SK-N-SH treated with all-trans-retinoic acid at 6 μM for 48 hours (cell line): ENCODE data around the gene UBE2Q1.

Experiments
- ATAC-seq: fragments of 200-7000 bp; cut with Tn5 transposase; 3 replicates; pipeline ENCODE4 v1.9.1; 2020; ENCODE audit warnings: mild to moderate bottlenecking, moderate library complexity
- ARNTL ChIP-seq: fragments of 450-650 bp; formaldehyde crosslinking; IDR thresholded peaks from 2 replicates; pipeline ENCODE4 v1.5.0; 2020; ENCODE audit warnings: low read depth, mild to moderate bottlenecking, moderate library complexity, borderline replicate concordance
- BACH2 ChIP-seq: fragments of 250-450 bp; sonication (Bioruptor Pico); IDR thresholded peaks from 2 replicates; pipeline ENCODE4 v1.9.0; 2021; ENCODE audit warnings: mild to moderate bottlenecking, borderline replicate concordance
- ESRRG ChIP-seq: fragments of 250-450 bp; sonication (Bioruptor Pico); IDR thresholded peaks from 2 replicates; pipeline ENCODE4 v1.6.1; 2021; ENCODE audit warnings: mild to moderate bottlenecking
- ISL1 ChIP-seq: fragments of 250-450 bp; sonication (Bioruptor Pico); IDR thresholded peaks from 2 replicates; pipeline ENCODE4 v2.1.2; 2022; ENCODE audit warnings: mild to moderate bottlenecking, moderate library complexity
- OSR1 ChIP-seq: fragments of 250-450 bp; sonication (Bioruptor Pico); IDR thresholded peaks from 2 replicates; pipeline ENCODE4 v1.8.0; 2022; ENCODE audit warnings: moderate library complexity, mild to moderate bottlenecking, inconsistent platforms
- PATZ1 ChIP-seq: fragments of 250-450 bp; sonication (Bioruptor Pico); IDR thresholded peaks from 2 replicates; pipeline ENCODE4 v1.8.0; 2020; ENCODE audit warnings: mild to moderate bottlenecking, moderate library complexity, borderline replicate concordance
- POU6F1 ChIP-seq: fragments of 250-450 bp; sonication (Bioruptor Pico); IDR thresholded peaks from 2 replicates; pipeline ENCODE4 v1.8.0; 2021; ENCODE audit warnings: low read depth, mild to moderate bottlenecking, moderate library complexity, borderline replicate concordance
- PPARA ChIP-seq: fragments of 250-450 bp; sonication (Bioruptor Pico); IDR thresholded peaks from 2 replicates; pipeline ENCODE4 v1.5.0; 2020; ENCODE audit warnings: mild to moderate bottlenecking, borderline replicate concordance
- RARB ChIP-seq: fragments of 250-450 bp; sonication (Bioruptor Pico); IDR thresholded peaks from 2 replicates; pipeline ENCODE4 v1.8.0; 2021; ENCODE audit warnings: mild to moderate bottlenecking, moderate library complexity
- SNAI2 ChIP-seq: fragments of 250-450 bp; sonication (Bioruptor Pico); IDR thresholded peaks from 2 replicates; pipeline ENCODE4 v1.5.0; 2020; ENCODE audit warnings: mild to moderate bottlenecking, moderate library complexity
- TCF4 ChIP-seq: fragments of 250-450 bp; sonication (Bioruptor Pico); IDR thresholded peaks from 2 replicates; pipeline ENCODE4 v1.8.0; 2021; ENCODE audit warnings: mild to moderate bottlenecking, moderate library complexity, borderline replicate concordance
- TOX ChIP-seq: fragments of 250-450 bp; sonication (Bioruptor Pico); IDR thresholded peaks from 2 replicates; pipeline ENCODE4 v1.8.0; 2021; ENCODE audit warnings: mild to moderate bottlenecking, moderate library complexity, borderline replicate concordance
- TSHZ2 ChIP-seq: fragments of 250-450 bp; sonication (Bioruptor Pico); IDR thresholded peaks from 2 replicates; pipeline ENCODE4 v1.5.0; 2020; ENCODE audit warnings: mild to moderate bottlenecking, moderate library complexity
- ZC3H10 ChIP-seq: fragments of 250-450 bp; sonication (Bioruptor Pico); IDR thresholded peaks from 2 replicates; pipeline ENCODE4 v1.5.1; 2021; ENCODE audit warnings: mild to moderate bottlenecking, moderate library complexity
- ZFP3 ChIP-seq: fragments of 250-450 bp; sonication (Bioruptor Pico); IDR thresholded peaks from 2 replicates; pipeline ENCODE4 v1.5.0; 2020; ENCODE audit warnings: mild to moderate bottlenecking, moderate library complexity
- ZFP30 ChIP-seq: fragments of 450-650 bp; formaldehyde crosslinking; IDR thresholded peaks from 2 replicates; pipeline ENCODE4 v1.5.0; 2022; ENCODE audit warnings: mild to moderate bottlenecking, moderate library complexity
- ZNF565 ChIP-seq: fragments of 450-650 bp; formaldehyde crosslinking; conservative IDR thresholded peaks from 2 replicates; pipeline ENCODE4 v1.5.0; 2020; ENCODE audit warnings: low read depth, mild to moderate bottlenecking, moderate library complexity
- ZNF70 ChIP-seq: fragments of 450-650 bp; formaldehyde crosslinking; IDR thresholded peaks from 2 replicates; pipeline ENCODE4 v1.5.0; 2020; ENCODE audit warnings: mild to moderate bottlenecking, moderate library complexity
- ZNF8 ChIP-seq: fragments of 450-650 bp; formaldehyde crosslinking; IDR thresholded peaks from 2 replicates; pipeline ENCODE4 v1.5.0; 2020; ENCODE audit warnings: mild to moderate bottlenecking, moderate library complexity
- TF ChIP-seq, protein P1 (sequence below): fragments of 250-450 bp; sonication (Bioruptor Pico); IDR thresholded peaks from 2 replicates; pipeline ENCODE4 v1.5.1; 2021; ENCODE audit warnings: mild to moderate bottlenecking, moderate library complexity
- TF ChIP-seq, protein P2 (sequence below): fragments of 250-450 bp; sonication (Bioruptor Pico); IDR thresholded peaks from 2 replicates; pipeline ENCODE4 v1.5.1; 2020; ENCODE audit warnings: low read depth, mild to moderate bottlenecking, moderate library complexity

The UBE2Q1 gene

GRCh38 chr1:154503898-154504297, 54.6 kb downstream of the UBE2Q1 start (continued):
- TF ChIP-seq ZC3H10 (no peak), RARB (CRISPR knock-in tag) (no peak), PATZ1 (CRISPR knock-in tag) (no peak), OSR1 (CRISPR knock-in tag) (no peak), ZNF565 (CRISPR knock-in tag) (no peak)

- TF ChIP-seq ZFP30 = no peak
- no peak for TF ChIP-seq PATZ1 (CRISPR knock-in tag)
- no peak for TF ChIP-seq ZFP3
- no peak for TF ChIP-seq TSHZ2
- TF ChIP-seq PPARA = no peak
- no peak for TF ChIP-seq TCF4 (CRISPR knock-in tag)
- TF ChIP-seq ZNF70 = no peak
- TF ChIP-seq, protein P1, sequence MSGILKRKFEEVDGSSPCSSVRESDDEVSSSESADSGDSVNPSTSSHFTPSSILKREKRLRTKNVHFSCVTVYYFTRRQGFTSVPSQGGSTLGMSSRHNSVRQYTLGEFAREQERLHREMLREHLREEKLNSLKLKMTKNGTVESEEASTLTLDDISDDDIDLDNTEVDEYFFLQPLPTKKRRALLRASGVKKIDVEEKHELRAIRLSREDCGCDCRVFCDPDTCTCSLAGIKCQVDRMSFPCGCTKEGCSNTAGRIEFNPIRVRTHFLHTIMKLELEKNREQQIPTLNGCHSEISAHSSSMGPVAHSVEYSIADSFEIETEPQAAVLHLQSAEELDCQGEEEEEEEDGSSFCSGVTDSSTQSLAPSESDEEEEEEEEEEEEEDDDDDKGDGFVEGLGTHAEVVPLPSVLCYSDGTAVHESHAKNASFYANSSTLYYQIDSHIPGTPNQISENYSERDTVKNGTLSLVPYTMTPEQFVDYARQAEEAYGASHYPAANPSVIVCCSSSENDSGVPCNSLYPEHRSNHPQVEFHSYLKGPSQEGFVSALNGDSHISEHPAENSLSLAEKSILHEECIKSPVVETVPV (CRISPR knock-in tag) = no peak
- no peak for TF ChIP-seq RARB (CRISPR knock-in tag)
- no peak for TF ChIP-seq ESRRG (CRISPR knock-in tag)
- TF ChIP-seq ZNF565 (CRISPR knock-in tag) = no peak
- no peak for TF ChIP-seq TOX (CRISPR knock-in tag)
- no peak for TF ChIP-seq ARNTL (CRISPR knock-in tag)
- TF ChIP-seq ISL1 (CRISPR knock-in tag) = no peak
- TF ChIP-seq ZNF8 = no peak
- TF ChIP-seq OSR1 (CRISPR knock-in tag) = no peak
- TF ChIP-seq, all 23 proteins: peak for 0
- no peak for ATAC-seq
Observed at GRCh38 chr1:154502744-154503115, 55.7 kb downstream of the UBE2Q1 start.

GRCh38 chr1:154502066-154502743, 56.3 kb downstream of the UBE2Q1 start, which contains the start of the genes SHE and TDRD10:
Gene SHE, minus strand, starts transcription at chr1:154502412. Its CDS starts 386 bp downstream, at chr1:154502026.
Gene TDRD10, plus strand, starts transcription at chr1:154502219. Its CDS starts 4,685 bp downstream, at chr1:154506904.
- no peak for ATAC-seq
- TF ChIP-seq ZNF8 (no peak), ARNTL (CRISPR knock-in tag) (no peak), TOX (CRISPR knock-in tag) (no peak), POU6F1 (CRISPR knock-in tag) (no peak), ZC3H10 (no peak), ESRRG (CRISPR knock-in tag) (no peak), SNAI2 (CRISPR knock-in tag) (no peak), ZNF565 (CRISPR knock-in tag) (no peak), PPARA (no peak), OSR1 (CRISPR knock-in tag) (no peak), RARB (CRISPR knock-in tag) (no peak), ZFP3 (no peak), BACH2 (CRISPR knock-in tag) (no peak), ISL1 (CRISPR knock-in tag) (no peak)
- TF ChIP-seq, protein P2, sequence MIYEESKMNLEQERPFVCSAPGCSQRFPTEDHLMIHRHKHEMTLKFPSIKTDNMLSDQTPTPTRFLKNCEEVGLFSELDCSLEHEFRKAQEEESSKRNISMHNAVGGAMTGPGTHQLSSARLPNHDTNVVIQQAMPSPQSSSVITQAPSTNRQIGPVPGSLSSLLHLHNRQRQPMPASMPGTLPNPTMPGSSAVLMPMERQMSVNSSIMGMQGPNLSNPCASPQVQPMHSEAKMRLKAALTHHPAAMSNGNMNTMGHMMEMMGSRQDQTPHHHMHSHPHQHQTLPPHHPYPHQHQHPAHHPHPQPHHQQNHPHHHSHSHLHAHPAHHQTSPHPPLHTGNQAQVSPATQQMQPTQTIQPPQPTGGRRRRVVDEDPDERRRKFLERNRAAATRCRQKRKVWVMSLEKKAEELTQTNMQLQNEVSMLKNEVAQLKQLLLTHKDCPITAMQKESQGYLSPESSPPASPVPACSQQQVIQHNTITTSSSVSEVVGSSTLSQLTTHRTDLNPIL (CRISPR knock-in tag) = no peak
- TF ChIP-seq, protein P1 (CRISPR knock-in tag) = no peak
